HG02870 (cell line): ENCODE measurements around the gene FBXW5.

Source experiments
- ATAC-seq: cut with Tn5 transposase; IDR thresholded peaks from one replicate; pipeline ENCODE4 v1.9.1; 2021; ENCODE audit warnings: mild to moderate bottlenecking, moderate library complexity; ENCODE audit not compliant: unreplicated experiment

The FBXW5 gene

GRCh38 chr9:136962163-136962562 lies 17.6 kb upstream of the FBXW5 start:
- ATAC-seq: no peak

GRCh38 chr9:136961279-136962065 lies 16.9 kb upstream of the FBXW5 start:
- ATAC-seq: no peak

GRCh38 chr9:136960938-136961275 lies 16.4 kb upstream of the FBXW5 start:
- ATAC-seq: no peak

GRCh38 chr9:136960212-136960937 lies 15.8 kb upstream of the FBXW5 start:
- no peak for ATAC-seq

- no peak for ATAC-seq
These were observed 14.6 kb upstream of the FBXW5 start for GRCh38 chr9:136958898-136959850.

- no peak for ATAC-seq
These were observed 13.9 kb upstream of the FBXW5 start for GRCh38 chr9:136958473-136958872.

- ATAC-seq: no peak
These were observed 13.4 kb upstream of the FBXW5 start for GRCh38 chr9:136957901-136958300.

GRCh38 chr9:136957461-136957860 lies 12.9 kb upstream of the FBXW5 start:
- ATAC-seq: no peak

GRCh38 chr9:136956604-136957003 lies 12.1 kb upstream of the FBXW5 start:
- ATAC-seq: no peak

GRCh38 chr9:136955943-136956335 lies 11.4 kb upstream of the FBXW5 start:
- no peak for ATAC-seq

GRCh38 chr9:136955202-136955942 lies 10.8 kb upstream of the FBXW5 start:
- no peak for ATAC-seq

GRCh38 chr9:136954270-136955083 lies 9.9 kb upstream of the FBXW5 start:
- ATAC-seq: no peak

- ATAC-seq: no peak
These were observed 9.3 kb upstream of the FBXW5 start for GRCh38 chr9:136953771-136954269.

- no peak for ATAC-seq
These were observed 8.6 kb upstream of the FBXW5 start for GRCh38 chr9:136952876-136953770.

- ATAC-seq: no peak
These were observed 7.8 kb upstream of the FBXW5 start for GRCh38 chr9:136952321-136952850.

GRCh38 chr9:136951541-136952320 lies 7.2 kb upstream of the FBXW5 start, which contains the start of gene LCN12:
Gene LCN12, plus strand, starts transcription at chr9:136952273. Its CDS starts 55 bp downstream, at chr9:136952328.
- ATAC-seq: no peak

- ATAC-seq: no peak
These were observed 6.2 kb upstream of the FBXW5 start for GRCh38 chr9:136950656-136951276.
